ACC112 (cell line): ENCODE results near the gene LIN54.

Source experiments
- H2AFZ ChIP-seq: fragments of 200-600 bp; sonication (generic); one replicate; pipeline ENCODE4 v1.6.0; 2017; ENCODE audit warnings: antibody characterized with exemption, low read length; ENCODE audit not compliant: unreplicated experiment
- H3K27ac ChIP-seq: fragments of 200-600 bp; sonication (generic); 2 replicates; pipeline ENCODE4 v1.5.1; 2014; ENCODE audit warnings: low read depth, mild to moderate bottlenecking, antibody characterized with exemption, low read length, moderate library complexity
- H3K27me3 ChIP-seq: fragments of 200-600 bp; sonication (generic); 2 replicates; pipeline ENCODE4 v1.6.1; 2014; ENCODE audit warnings: mild to moderate bottlenecking, antibody characterized with exemption, low read length, moderate library complexity, mixed read lengths; ENCODE audit not compliant: insufficient read depth
- H3K36me3 ChIP-seq: fragments of 200-600 bp; sonication (generic); 2 replicates; pipeline ENCODE4 v1.6.1; 2016; ENCODE audit warnings: mild to moderate bottlenecking, antibody characterized with exemption, low read length, moderate library complexity, mixed read lengths; ENCODE audit not compliant: insufficient read depth
- H3K4me1 ChIP-seq: fragments of 200-600 bp; sonication (generic); one replicate; pipeline ENCODE4 v1.6.1; 2016; ENCODE audit warnings: low read length, mixed read lengths; ENCODE audit not compliant: insufficient read depth, unreplicated experiment, control insufficient read depth
- H3K4me3 ChIP-seq: fragments of 200-600 bp; sonication (generic); 2 replicates; pipeline ENCODE4 v1.5.1; 2014; ENCODE audit warnings: mild to moderate bottlenecking, low read depth, low read length
- H3K79me2 ChIP-seq: fragments of 200-600 bp; sonication (generic); one replicate; pipeline ENCODE4 v1.6.0; 2016; ENCODE audit warnings: low read length; ENCODE audit not compliant: control insufficient read depth, unreplicated experiment, insufficient read depth

The LIN54 gene

GRCh38 chr4:82892467-82892802 is 118.2 kb downstream of the LIN54 start:
- Histone ChIP-seq H3K27ac (peak overlapping the region; percentile 97), H3K4me3 (peak overlapping the region; percentile 99; the same call in 1 of the 2 replicates), H3K4me1 (peaks cover 42% of the 10 kb centered on the region), H3K36me3 (peaks cover 42% of the 10 kb centered on the region), H3K27me3 (no peaks in the 10 kb centered on the region), H3K79me2 (peaks cover 77% of the 10 kb centered on the region), H2AFZ (no peak overlapping the region)

GRCh38 chr4:82891707-82892466 is 118.7 kb downstream of the LIN54 start:
- Histone ChIP-seq H3K79me2 (peaks cover 77% of the 10 kb centered on the region), H3K27ac (peak overlapping the region; percentile 97), H3K36me3 (peaks cover 38% of the 10 kb centered on the region)

GRCh38 chr4:82890901-82891706 is 119.5 kb downstream of the LIN54 start, which contains the start of gene SEC31A:
Gene SEC31A (minus strand): TSS chr4:82891153. CDS start chr4:82881936, 9,217 bp downstream.
- Histone ChIP-seq H3K79me2 (peaks cover 78% of the 10 kb centered on the region), H3K4me1 (peaks cover 45% of the 10 kb centered on the region), H3K27ac (peak within 1 kb of the TSS; percentile 97), H3K36me3 (peaks cover 33% of the 10 kb centered on the region), H3K4me3 (peak within 1 kb of the TSS; percentile 99), H3K27me3 (no peaks in the 10 kb centered on the region), H2AFZ (peak within 1 kb of the TSS; percentile 64)

More at GRCh38 chr4:82891707-82892466, 118.7 kb downstream of the LIN54 start:
- peak overlapping the region; percentile 3 for H2AFZ ChIP-seq
- peak overlapping the region; percentile 99 for H3K4me3 ChIP-seq
- H3K4me1 ChIP-seq = peaks cover 42% of the 10 kb centered on the region
- no peaks in the 10 kb centered on the region for H3K27me3 ChIP-seq

GRCh38 chr4:82890528-82890900 is 120.1 kb downstream of the LIN54 start:
- Histone ChIP-seq H3K4me1 (peaks cover 51% of the 10 kb centered on the region), H3K36me3 (peaks cover 28% of the 10 kb centered on the region), H3K27ac (peak overlapping the region; percentile 97), H3K27me3 (no peaks in the 10 kb centered on the region), H3K4me3 (peak overlapping the region; percentile 99), H3K79me2 (peaks cover 78% of the 10 kb centered on the region), H2AFZ (peak overlapping the region; percentile 64)

GRCh38 chr4:82889287-82889686 is 121.3 kb downstream of the LIN54 start:
- peaks cover 59% of the 10 kb centered on the region for H3K4me1 ChIP-seq
- H2AFZ ChIP-seq = no peak overlapping the region
- peaks cover 18% of the 10 kb centered on the region for H3K36me3 ChIP-seq
- H3K4me3 ChIP-seq = peak overlapping the region; percentile 99
- H3K27me3 ChIP-seq = no peaks in the 10 kb centered on the region
- 0 out of 2 replicates have a peak overlapping the region, but pooled peaks have one; percentile 97 for H3K27ac ChIP-seq
- peaks cover 78% of the 10 kb centered on the region for H3K79me2 ChIP-seq

- peaks cover 32% of the 10 kb centered on the region for H3K4me1 ChIP-seq
- H3K27ac ChIP-seq = peak overlapping the region; percentile 1
- H3K4me3 ChIP-seq = peak overlapping the region; percentile 41
- H3K27me3 ChIP-seq = no peaks in the 10 kb centered on the region
- peaks cover 11% of the 10 kb centered on the region for H3K36me3 ChIP-seq
- no peak overlapping the region for H2AFZ ChIP-seq
- peaks cover 95% of the 10 kb centered on the region for H3K79me2 ChIP-seq
These were observed 124.3 kb downstream of the LIN54 start for GRCh38 chr4:82886147-82886942.

- Histone ChIP-seq H3K79me2 (peaks cover 98% of the 10 kb centered on the region), H3K4me3 (peak overlapping the region; percentile 41), H3K27ac (no peak overlapping the region), H2AFZ (no peak overlapping the region), H3K4me1 (peaks cover 32% of the 10 kb centered on the region), H3K36me3 (peaks cover 17% of the 10 kb centered on the region), H3K27me3 (no peaks in the 10 kb centered on the region)
These were observed 125.2 kb downstream of the LIN54 start for GRCh38 chr4:82885410-82885809.
